Skeletal muscle satellite cell (primary cell): Measurements from ENCODE around the gene ANXA4.

Source experiments
- H3K27me3 ChIP-seq: 2 replicates; pipeline ENCODE4 v1.7.0; 2013; ENCODE audit warnings: low read length; ENCODE audit not compliant: control insufficient read depth, insufficient read depth
- H3K36me3 ChIP-seq: 2 replicates; pipeline ENCODE4 v1.7.0; 2013; ENCODE audit warnings: mild to moderate bottlenecking, control low read depth, low read length; ENCODE audit not compliant: insufficient read depth
- H3K4me1 ChIP-seq: 2 replicates; pipeline ENCODE4 v1.7.0; 2013; ENCODE audit warnings: low read length; ENCODE audit not compliant: control insufficient read depth, insufficient read depth
- H3K4me2 ChIP-seq: 2 replicates; pipeline ENCODE4 v1.7.0; 2013; ENCODE audit warnings: mild to moderate bottlenecking, low read length
- H3K4me3 ChIP-seq: 2 replicates; pipeline ENCODE4 v1.7.0; 2013; ENCODE audit warnings: low read length
- H3K9ac ChIP-seq: 2 replicates; pipeline ENCODE4 v1.7.0; 2013; ENCODE audit warnings: mild to moderate bottlenecking, low read depth, low read length, moderate library complexity
- H3K9me3 ChIP-seq: replicated peaks from 2 replicates; pipeline ENCODE4 v1.7.0; 2013; ENCODE audit warnings: mild to moderate bottlenecking, control low read depth, low read length

The ANXA4 gene

GRCh38 chr2:69740502-69740951 is 1.4 kb upstream of the ANXA4 start:
- peak overlapping the region; percentile 94 for H3K4me2 ChIP-seq
- H3K4me3 ChIP-seq = peak overlapping the region; percentile 86
- no peaks in the 10 kb centered on the region for H3K9me3 ChIP-seq
- H3K27me3 ChIP-seq = no peaks in the 10 kb centered on the region
- H3K36me3 ChIP-seq = no peaks in the 10 kb centered on the region
- H3K4me1 ChIP-seq = peaks cover 9% of the 10 kb centered on the region
- peak overlapping the region; percentile 88 for H3K9ac ChIP-seq

- no peaks in the 10 kb centered on the region for H3K9me3 ChIP-seq
- no peaks in the 10 kb centered on the region for H3K36me3 ChIP-seq
- H3K4me1 ChIP-seq = peaks cover 9% of the 10 kb centered on the region
- peak overlapping the region; percentile 94 for H3K4me2 ChIP-seq
- peak overlapping the region; percentile 88 for H3K9ac ChIP-seq
- no peaks in the 10 kb centered on the region for H3K27me3 ChIP-seq
- peak overlapping the region; percentile 86 for H3K4me3 ChIP-seq
These were observed 732 bp upstream of the ANXA4 start for GRCh38 chr2:69741229-69741574.

- peaks cover 9% of the 10 kb centered on the region for H3K4me1 ChIP-seq
- H3K4me2 ChIP-seq = peak overlapping the region; percentile 94
- H3K36me3 ChIP-seq = no peaks in the 10 kb centered on the region
- peak overlapping the region; percentile 88 for H3K9ac ChIP-seq
- no peaks in the 10 kb centered on the region for H3K9me3 ChIP-seq
- H3K4me3 ChIP-seq = peak overlapping the region; percentile 86
- no peaks in the 10 kb centered on the region for H3K27me3 ChIP-seq
These were observed 503 bp downstream of the ANXA4 start for GRCh38 chr2:69742322-69742952.

GRCh38 chr2:69743847-69744264 is 1.9 kb downstream of the ANXA4 start:
- Histone ChIP-seq H3K4me2 (no peak overlapping the region), H3K36me3 (no peaks in the 10 kb centered on the region), H3K4me1 (peaks cover 9% of the 10 kb centered on the region), H3K4me3 (no peak overlapping the region), H3K9ac (no peak overlapping the region), H3K9me3 (no peaks in the 10 kb centered on the region), H3K27me3 (no peaks in the 10 kb centered on the region)

GRCh38 chr2:69744456-69744855 is 2.5 kb downstream of the ANXA4 start:
- Histone ChIP-seq H3K4me2 (no peak overlapping the region), H3K9ac (no peak overlapping the region), H3K4me1 (peaks cover 9% of the 10 kb centered on the region), H3K4me3 (no peak overlapping the region), H3K36me3 (no peaks in the 10 kb centered on the region), H3K9me3 (no peaks in the 10 kb centered on the region), H3K27me3 (no peaks in the 10 kb centered on the region)

GRCh38 chr2:69745035-69745434 is 3.1 kb downstream of the ANXA4 start:
- H3K27me3 ChIP-seq = no peaks in the 10 kb centered on the region
- H3K4me2 ChIP-seq = no peak overlapping the region
- no peak overlapping the region for H3K4me3 ChIP-seq
- H3K9ac ChIP-seq = no peak overlapping the region
- no peaks in the 10 kb centered on the region for H3K9me3 ChIP-seq
- H3K4me1 ChIP-seq = peaks cover 9% of the 10 kb centered on the region
- H3K36me3 ChIP-seq = no peaks in the 10 kb centered on the region

- Histone ChIP-seq H3K27me3 (no peaks in the 10 kb centered on the region), H3K9ac (no peak overlapping the region), H3K9me3 (no peaks in the 10 kb centered on the region), H3K4me2 (no peak overlapping the region), H3K4me3 (no peak overlapping the region), H3K4me1 (peaks cover 2% of the 10 kb centered on the region), H3K36me3 (no peaks in the 10 kb centered on the region)
These were observed 8.3 kb downstream of the ANXA4 start for GRCh38 chr2:69750246-69750645.

GRCh38 chr2:69753659-69754363 is 11.9 kb downstream of the ANXA4 start:
- H3K36me3 ChIP-seq = peaks cover 10% of the 10 kb centered on the region
- H3K4me3 ChIP-seq = no peak overlapping the region
- H3K9ac ChIP-seq = no peak overlapping the region
- no peak overlapping the region for H3K4me2 ChIP-seq
- peaks cover 16% of the 10 kb centered on the region for H3K4me1 ChIP-seq
- H3K9me3 ChIP-seq = no peaks in the 10 kb centered on the region
- H3K27me3 ChIP-seq = no peaks in the 10 kb centered on the region

GRCh38 chr2:69754633-69755032 is 12.7 kb downstream of the ANXA4 start:
- Histone ChIP-seq H3K9ac (no peak overlapping the region), H3K4me2 (peak overlapping the region; percentile 59), H3K27me3 (no peaks in the 10 kb centered on the region), H3K4me3 (no peak overlapping the region), H3K4me1 (peaks cover 16% of the 10 kb centered on the region), H3K9me3 (no peaks in the 10 kb centered on the region), H3K36me3 (peaks cover 12% of the 10 kb centered on the region)

GRCh38 chr2:69755862-69756467 is 14.0 kb downstream of the ANXA4 start:
- Histone ChIP-seq H3K4me3 (peak overlapping the region; percentile 53), H3K4me2 (peak overlapping the region; percentile 75), H3K36me3 (peaks cover 12% of the 10 kb centered on the region), H3K9ac (peak overlapping the region; percentile 49), H3K4me1 (peaks cover 16% of the 10 kb centered on the region), H3K27me3 (no peaks in the 10 kb centered on the region), H3K9me3 (no peaks in the 10 kb centered on the region)

GRCh38 chr2:69762025-69762424 is 20.1 kb downstream of the ANXA4 start:
- Histone ChIP-seq H3K9ac (no peak overlapping the region), H3K36me3 (peaks cover 21% of the 10 kb centered on the region), H3K4me2 (no peak overlapping the region), H3K27me3 (no peaks in the 10 kb centered on the region), H3K4me1 (peaks cover 9% of the 10 kb centered on the region), H3K9me3 (no peaks in the 10 kb centered on the region), H3K4me3 (no peak overlapping the region)
